RKO (cell line): ENCODE results near the gene SMIM3.
"Not testable (repeated sequence)": the region's sequence is repeated elsewhere in the genome, so short reads cannot be mapped to it uniquely, and the experiment has no call there.

ENCODE experiments used
- DNase-seq: peaks from one replicate; pipeline ENCODE4 v3.0.0-alpha.2; 2016; ENCODE audit warnings: low spot score

SMIM3 gene

GRCh38 chr5:150765011-150765798 lies 13.4 kb upstream of the SMIM3 start:
- no peak for DNase-seq

DNA sequence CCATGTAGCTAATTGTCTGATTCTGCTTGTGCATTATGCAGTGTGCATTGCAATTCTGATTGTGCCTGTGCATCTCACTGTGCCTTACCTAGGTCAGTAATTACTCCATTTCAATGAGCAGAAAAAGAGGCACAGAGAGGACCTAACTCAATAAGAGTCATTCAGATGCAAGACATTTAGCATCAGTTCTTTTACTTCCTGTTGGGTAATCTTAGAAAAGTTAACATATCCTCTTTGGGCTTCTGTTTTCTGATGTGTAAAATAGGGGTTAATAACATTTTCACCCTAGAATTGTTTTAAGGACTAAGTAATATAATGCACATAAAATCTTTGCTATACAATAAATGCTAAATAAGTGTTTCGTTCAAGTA lies 12.8 kb upstream of the SMIM3 start:
- DNase-seq, result no peak

DNA sequence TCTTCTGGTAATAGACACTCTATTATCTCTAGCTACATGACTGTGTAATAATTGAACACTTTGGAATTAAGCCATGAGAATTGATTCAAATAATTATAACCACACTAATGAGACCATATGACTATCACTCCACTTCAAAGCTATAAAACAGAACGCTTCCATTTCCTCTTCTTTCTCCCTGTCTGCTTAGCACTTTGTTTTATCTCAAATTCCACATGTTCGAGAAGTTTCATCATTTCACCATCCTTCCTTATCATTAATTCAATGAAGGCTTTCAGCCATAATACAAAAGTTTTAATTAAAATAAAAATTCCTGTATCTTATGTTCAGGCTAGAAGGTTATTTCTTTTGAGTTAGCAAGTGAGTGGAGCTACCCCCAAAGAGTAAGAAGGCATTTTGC lies 12.3 kb upstream of the SMIM3 start:
- DNase-seq, result no peak

DNA sequence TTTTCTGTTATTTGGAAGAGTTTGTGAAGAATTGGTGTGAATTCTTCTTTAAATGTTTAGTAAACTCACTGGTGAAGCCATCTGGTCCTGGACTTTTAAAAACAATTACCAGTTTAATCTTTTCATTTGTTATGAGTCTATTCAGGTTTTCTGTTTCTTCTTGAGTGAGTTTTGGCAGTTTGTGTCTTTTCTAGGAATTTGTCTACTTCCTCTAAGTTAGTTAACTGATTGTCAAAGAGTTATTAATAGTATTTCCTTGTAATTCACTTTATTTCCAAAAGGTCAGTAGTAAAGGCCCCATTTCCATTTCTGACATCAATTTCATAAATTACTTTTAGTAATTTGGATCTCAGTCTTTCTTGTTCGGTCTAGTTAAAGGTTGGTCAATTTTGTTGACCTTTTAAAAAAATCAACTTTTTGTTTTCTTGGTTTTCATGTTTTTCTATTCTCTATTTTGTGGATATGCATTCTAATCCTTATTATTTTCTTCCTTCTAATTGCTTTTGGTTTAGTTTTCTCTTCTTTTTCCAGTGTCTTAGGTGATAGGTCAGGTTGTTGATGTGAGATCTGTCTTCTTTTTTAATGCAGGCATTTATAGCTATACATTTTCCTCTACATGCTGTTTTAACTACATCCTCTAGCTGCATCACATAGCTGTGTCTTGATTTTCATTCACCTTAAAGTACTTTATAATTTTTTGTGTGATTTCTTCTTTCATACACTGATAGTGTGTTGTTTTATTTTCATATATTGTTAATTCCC lies 7.3 kb upstream of the SMIM3 start:
- no peak for DNase-seq

DNA sequence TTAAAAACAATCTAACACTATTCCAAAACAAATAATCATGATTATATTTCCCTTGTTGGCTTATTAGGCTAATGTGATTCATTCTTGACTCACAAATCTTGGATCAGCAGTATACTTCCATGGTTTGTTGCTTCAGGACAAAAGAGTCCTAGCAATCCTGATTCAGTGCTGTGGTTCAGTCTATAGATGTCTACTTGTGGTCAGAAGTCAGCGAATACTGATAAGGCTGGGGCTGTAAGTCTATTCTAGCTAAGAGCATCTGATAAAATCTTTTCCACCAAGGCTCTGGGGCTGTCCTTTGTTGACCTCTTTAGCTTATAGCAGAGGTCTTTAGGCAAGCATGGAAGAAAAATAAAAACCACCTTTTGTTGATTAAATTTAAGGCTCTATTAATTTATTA lies 4.4 kb upstream of the SMIM3 start:
- peak; percentile 68 for DNase-seq

DNA sequence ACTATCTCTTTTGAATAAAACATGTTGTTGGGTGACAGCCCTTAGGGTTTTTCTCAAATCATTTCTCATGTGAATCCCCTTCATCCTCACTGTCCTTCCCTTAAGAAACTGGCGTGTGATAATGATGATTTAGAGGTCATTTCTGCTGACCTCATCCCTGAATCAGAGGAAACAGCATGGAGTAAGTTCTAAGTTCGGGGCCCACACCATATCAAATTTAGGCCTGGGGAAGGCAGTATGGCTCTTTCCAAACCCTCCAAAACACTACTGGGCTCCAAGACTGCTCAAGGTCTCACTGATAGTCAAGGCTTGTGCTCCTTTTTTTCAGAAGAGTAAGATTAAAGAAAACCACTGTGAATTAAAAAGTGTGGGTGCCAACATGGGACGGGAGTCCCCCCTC lies 872 bp upstream of the SMIM3 start:
- peak; percentile 61 for DNase-seq

DNA sequence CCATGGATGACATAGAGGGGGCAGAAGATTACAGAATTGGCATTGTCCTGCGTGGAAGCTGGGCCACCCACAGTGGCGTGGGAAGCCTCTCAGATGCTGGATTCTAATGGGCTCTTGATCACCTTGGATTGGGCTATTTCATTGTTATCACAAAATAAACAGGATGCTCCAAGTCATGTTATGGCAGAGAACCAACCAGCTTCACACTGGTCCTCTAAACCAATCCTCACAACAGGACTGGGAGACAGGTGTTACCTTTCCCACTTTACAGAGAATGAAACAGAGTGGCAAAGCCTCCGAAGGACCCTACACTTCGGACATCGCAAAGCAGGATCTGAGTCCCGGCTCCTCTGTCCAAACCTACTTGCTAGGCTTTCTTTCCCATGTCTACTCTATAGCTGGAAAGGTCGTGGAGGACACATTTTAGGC lies 455 bp upstream of the SMIM3 start:
- DNase-seq, result no peak

- DNase-seq, result no peak
Observed at GRCh38 chr5:150779397-150780186, 1.0 kb downstream of the SMIM3 start.

DNA sequence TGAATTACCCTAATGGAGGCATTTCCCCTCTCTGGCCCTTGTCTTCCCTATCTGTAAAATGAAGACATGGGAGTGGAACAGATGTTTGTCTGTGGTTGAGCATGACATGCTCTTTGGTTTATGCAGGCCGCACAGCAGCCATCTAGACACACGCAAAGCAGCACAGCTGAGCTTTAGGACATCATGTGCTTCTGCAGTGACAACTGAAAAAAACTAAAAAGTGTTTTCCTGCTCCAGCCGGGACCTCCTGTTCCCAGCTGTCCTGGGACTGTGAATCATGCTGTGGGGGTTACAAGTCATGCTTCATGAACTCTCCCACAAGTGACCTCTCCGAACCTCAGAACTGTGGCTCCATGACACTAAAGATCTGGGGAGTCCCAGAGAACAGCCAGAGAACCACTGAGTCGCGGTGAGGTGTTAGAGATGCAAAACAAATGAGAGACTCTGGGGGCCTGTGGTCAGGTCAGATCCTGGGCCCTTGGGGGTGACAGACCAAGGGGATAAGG lies 1.7 kb downstream of the SMIM3 start:
- peak; percentile 51 for DNase-seq

DNA sequence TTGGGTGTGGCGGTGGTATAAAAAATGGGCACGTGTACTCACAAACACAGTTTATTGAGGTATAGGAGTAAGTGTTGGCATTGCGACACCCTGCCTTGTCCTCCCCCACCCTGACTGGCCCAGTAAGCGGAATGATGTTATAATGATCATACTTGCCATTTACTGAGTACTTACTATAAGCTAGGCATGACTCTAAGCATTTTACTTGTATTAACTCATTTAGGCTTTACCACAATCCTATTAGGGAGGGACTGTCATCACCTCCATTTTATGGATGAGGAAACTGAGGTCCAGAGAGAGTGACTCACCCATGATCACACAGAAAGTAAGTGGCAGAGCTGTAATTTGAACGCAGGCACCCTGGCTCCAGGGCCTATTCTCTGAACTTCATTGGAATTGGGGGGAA lies 2.3 kb downstream of the SMIM3 start:
- DNase-seq, result peak; percentile 65

- peak; percentile 33 for DNase-seq
Observed at GRCh38 chr5:150781706-150782614, 3.4 kb downstream of the SMIM3 start.

DNA sequence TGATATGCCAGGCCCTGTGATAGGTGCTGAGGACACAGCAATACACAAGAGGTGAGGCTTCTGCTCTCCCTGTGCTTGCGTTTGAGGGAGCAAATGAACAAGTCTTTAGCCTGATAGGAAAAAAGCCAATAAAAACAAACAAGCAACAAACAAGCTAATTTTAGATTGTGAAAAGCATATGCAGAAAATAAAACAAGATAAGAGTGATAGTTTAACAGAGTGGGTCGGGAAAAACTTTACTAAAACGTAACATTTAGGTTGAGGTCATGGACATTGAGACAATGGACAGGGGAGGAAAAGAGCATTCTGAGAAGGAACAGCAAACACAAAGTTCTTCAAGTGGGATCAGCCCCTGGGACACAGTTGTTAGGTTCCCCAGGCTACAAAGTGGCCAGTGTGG lies 4.3 kb downstream of the SMIM3 start:
- no peak for DNase-seq

GRCh38 chr5:150783422-150783928 lies 4.9 kb downstream of the SMIM3 start:
- no peak for DNase-seq

DNA sequence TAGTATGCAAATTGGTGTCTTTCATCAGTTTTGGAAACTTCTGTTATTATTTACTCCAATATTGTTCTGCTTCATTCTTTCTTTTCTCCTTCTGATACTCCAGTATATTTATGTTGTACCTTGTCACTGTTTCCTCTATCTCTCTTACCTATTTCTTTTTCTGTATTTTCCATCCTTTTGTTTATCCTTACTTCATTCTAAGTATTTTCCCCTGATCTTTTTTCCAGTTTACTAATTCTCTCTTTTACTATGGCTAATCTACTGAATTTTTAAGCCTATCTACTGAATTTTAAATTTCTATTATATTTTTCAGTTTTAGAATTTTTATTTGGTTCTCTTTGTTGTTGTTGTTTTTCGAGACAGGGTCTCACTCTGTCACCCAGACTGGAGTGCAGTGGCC lies 7.4 kb downstream of the SMIM3 start:
- no peak for DNase-seq

GRCh38 chr5:150786876-150787275 lies 8.3 kb downstream of the SMIM3 start:
- no peak for DNase-seq

DNA sequence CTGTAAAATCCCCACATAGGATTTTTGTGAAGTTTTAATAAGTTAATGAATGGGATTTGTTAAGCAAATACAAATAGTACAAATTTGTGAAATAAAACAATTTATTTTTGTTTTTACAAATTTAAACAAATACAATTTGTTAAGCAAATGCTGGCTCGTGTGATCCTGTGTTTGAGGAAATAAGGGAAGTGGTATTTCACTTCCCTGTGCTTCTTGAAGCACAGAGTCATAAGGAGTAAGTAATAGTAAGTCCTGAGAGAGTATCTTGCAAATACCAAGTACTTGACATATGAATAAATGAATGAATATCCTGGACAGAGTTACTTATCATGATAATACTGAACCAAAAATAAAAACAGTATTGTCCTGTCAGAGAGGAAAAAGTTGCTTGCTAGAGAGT lies 9.1 kb downstream of the SMIM3 start:
- DNase-seq, result no peak

DNA sequence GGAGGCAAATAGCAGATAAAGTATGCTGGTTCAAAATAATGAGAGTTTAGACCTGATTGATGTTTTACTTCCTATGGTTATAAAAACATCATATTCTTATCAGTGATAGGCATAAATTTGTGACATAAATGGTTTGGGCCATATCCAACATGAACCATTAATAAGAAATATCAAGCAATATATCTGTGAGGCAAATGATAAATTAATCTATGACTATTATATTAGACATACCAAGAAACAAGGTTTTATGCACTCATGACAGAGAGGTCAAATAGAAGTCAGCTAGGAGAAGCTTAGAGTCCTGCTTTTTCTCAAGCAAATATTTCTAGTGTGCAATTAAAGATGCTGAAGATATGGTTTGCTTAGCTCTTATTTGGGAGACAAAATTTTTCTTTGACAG lies 10.4 kb downstream of the SMIM3 start:
- DNase-seq, result no peak

GRCh38 chr5:150789450-150789849 lies 10.9 kb downstream of the SMIM3 start:
- DNase-seq, result no peak

DNA sequence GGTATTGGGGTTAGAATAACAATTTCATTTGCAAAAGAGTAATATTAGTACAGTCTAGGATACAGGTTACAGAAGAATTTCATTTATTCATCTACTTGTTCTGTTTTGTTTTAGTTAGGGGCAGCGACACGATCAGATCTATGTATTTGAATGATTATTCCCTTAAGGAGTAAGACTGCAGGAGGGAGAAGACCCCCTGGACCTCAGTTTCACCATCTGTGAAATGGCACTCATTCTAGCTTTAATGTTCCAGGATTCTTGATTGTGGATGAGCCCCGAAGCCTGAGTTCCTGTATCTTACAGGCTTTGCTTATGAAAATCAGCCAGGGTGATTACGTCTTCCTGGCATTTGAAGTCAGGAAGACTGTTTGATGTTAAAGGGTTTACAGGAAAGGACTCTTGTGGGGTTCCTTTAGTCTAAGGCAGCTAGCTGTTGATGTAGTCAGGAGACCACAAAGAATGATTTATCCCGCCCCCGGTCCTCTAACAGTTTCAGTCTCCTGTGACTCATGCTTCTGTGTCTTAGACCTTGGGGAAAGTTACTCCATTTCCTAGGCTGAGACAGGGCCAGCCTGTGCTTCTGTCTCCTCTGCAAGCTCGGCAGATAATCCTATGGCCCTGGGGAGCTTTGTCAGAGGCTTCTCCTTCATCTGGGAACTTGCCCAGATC lies 11.5 kb downstream of the SMIM3 start:
- DNase-seq, result peak; percentile 94

DNA sequence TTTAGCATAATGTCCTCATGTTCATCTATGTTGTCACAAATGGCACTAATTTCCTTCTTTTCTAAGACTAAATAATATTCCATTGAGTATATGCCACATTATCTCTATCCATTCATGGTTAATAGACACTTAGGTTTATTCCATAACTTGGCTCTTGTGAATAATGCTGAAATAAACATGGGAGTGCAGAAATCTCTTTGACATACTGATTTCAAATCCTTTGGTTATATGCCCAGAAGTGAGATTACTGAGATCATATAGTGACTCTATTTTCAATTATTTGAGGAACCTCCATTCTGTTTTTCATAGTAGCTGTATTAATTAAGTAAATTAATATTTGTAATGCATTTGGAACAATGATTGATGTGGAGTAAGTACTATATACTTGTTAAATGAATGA lies 13.0 kb downstream of the SMIM3 start:
- no peak for DNase-seq

GRCh38 chr5:150793423-150793888 lies 14.9 kb downstream of the SMIM3 start:
- not testable (repeated sequence) for DNase-seq
